CD14-positive monocyte (primary cell): Measurements from ENCODE around the gene SCG5. TPM values are rescaled to one million over a fixed set of nuclear protein-coding genes. Genes with fewer than 3 reads are reported as not detected.

Experiments
- DNase-seq, 3 donors: peaks; one replicate each; pipeline ENCODE4 v3.0.0-alpha.2; 2011 to 2022
- H2AFZ ChIP-seq: 2 replicates; pipeline ENCODE4 v1.6.0; 2012; ENCODE audit warnings: mild to moderate bottlenecking, low read depth, low read length, inconsistent platforms; ENCODE audit not compliant: insufficient read depth, poor library complexity, severe bottlenecking
- H3K27ac ChIP-seq, 2 donors: 1 replicate in 1 of 2; 2 replicates in 1 of 2; pipeline ENCODE4 v1.5.1; 2012 to 2013; ENCODE audit warnings: low read length in 2 of 2, control low read depth in 1 of 2, inconsistent platforms in 1 of 2, low read depth in 1 of 2, mild to moderate bottlenecking in 1 of 2
- H3K27me3 ChIP-seq, 2 donors: one replicate each; pipeline versions ENCODE4 v1.6.0 to v1.6.1; 2011 to 2013; ENCODE audit warnings: low read length in 2 of 2; ENCODE audit not compliant: control insufficient read depth in 2 of 2, insufficient read depth in 2 of 2
- H3K36me3 ChIP-seq, 2 donors: replicated peaks in 1 of 2; 1 replicate in 1 of 2; 2 replicates in 1 of 2; pipeline versions ENCODE4 v1.5.1 to v1.6.1; 2012 to 2013; ENCODE audit warnings: low read length in 2 of 2, control low read depth in 1 of 2, inconsistent platforms in 1 of 2, mild to moderate bottlenecking in 1 of 2; ENCODE audit not compliant: insufficient read depth in 2 of 2, control insufficient read depth in 1 of 2
- H3K4me1 ChIP-seq, 2 donors: 1 replicate in 1 of 2; 2 replicates in 1 of 2; pipeline versions ENCODE4 v1.5.1 to v1.6.1; 2012 to 2013; ENCODE audit warnings: low read length in 2 of 2, control low read depth in 1 of 2, inconsistent platforms in 1 of 2, mild to moderate bottlenecking in 1 of 2, moderate library complexity in 1 of 2; ENCODE audit not compliant: insufficient read depth in 2 of 2, control insufficient read depth in 1 of 2
- H3K4me2 ChIP-seq: replicated peaks from 2 replicates; pipeline ENCODE3; 2012; ENCODE audit warnings: low read length, moderate library complexity, mild to moderate bottlenecking; ENCODE audit not compliant: poor library complexity, severe bottlenecking; ENCODE audit errors: extremely low read depth
- H3K4me3 ChIP-seq, 3 experiments: fragments of 200-600 bp in 1 of 3; sonication (generic) in 1 of 3; replicated peaks in 1 of 3; 1 replicate in 2 of 3; 2 replicates in 1 of 3; pipeline ENCODE4 v1.5.1; 2011 to 2013; ENCODE audit warnings: low read length in 3 of 3, mild to moderate bottlenecking in 3 of 3, control low read depth in 2 of 3, low read depth in 2 of 3, inconsistent platforms in 1 of 3, moderate library complexity in 1 of 3
- H3K79me2 ChIP-seq: 2 replicates; pipeline ENCODE4 v1.6.0; 2012; ENCODE audit warnings: mild to moderate bottlenecking, control low read depth, inconsistent platforms, low read length, moderate library complexity; ENCODE audit not compliant: insufficient read depth
- H3K9ac ChIP-seq: 2 replicates; pipeline ENCODE4 v1.6.0; 2017; ENCODE audit warnings: low read length, mild to moderate bottlenecking; ENCODE audit not compliant: insufficient read depth, poor library complexity, severe bottlenecking
- H3K9me3 ChIP-seq, 2 donors: replicated peaks in 1 of 2; 1 replicate in 1 of 2; 2 replicates in 1 of 2; pipeline versions ENCODE4 v1.5.1 to v1.6.1; 2012 to 2013; ENCODE audit warnings: low read length in 2 of 2, control low read depth in 1 of 2; ENCODE audit not compliant: control insufficient read depth in 1 of 2, insufficient read depth in 1 of 2
- H4K20me1 ChIP-seq: 2 replicates; pipeline ENCODE4 v1.6.0; 2012; ENCODE audit warnings: mild to moderate bottlenecking, low read length, control low read depth, moderate library complexity; ENCODE audit not compliant: insufficient read depth
- H3K27ac Mint-ChIP-seq, 7 donors: one replicate each; pipeline ENCODE4 v1.8.0; 2020; ENCODE audit warnings: mild to moderate bottlenecking in 7 of 7, mixed read lengths in 7 of 7, moderate library complexity in 6 of 7, inconsistent platforms in 2 of 7
- H3K27me3 Mint-ChIP-seq, 3 donors: one replicate each; pipeline ENCODE4 v1.8.0; 2021 to 2022; ENCODE audit warnings: low read depth in 3 of 3, mild to moderate bottlenecking in 3 of 3, mixed read lengths in 3 of 3, moderate library complexity in 3 of 3, inconsistent platforms in 1 of 3
- H3K36me3 Mint-ChIP-seq, 2 donors: one replicate each; pipeline ENCODE4 v1.8.0; 2020; ENCODE audit warnings: mixed read lengths in 2 of 2, inconsistent platforms in 1 of 2, mild to moderate bottlenecking in 1 of 2
- H3K4me1 Mint-ChIP-seq: one replicate; pipeline ENCODE4 v1.8.0; 2020; ENCODE audit warnings: mild to moderate bottlenecking, mixed read lengths
- H3K4me3 Mint-ChIP-seq, 2 donors: one replicate each; pipeline ENCODE4 v1.8.0; 2020; ENCODE audit warnings: mild to moderate bottlenecking in 2 of 2, mixed read lengths in 2 of 2, moderate library complexity in 1 of 2
- H3K9me3 Mint-ChIP-seq, 7 donors: one replicate each; pipeline ENCODE4 v1.8.0; 2020 to 2022; ENCODE audit warnings: mixed read lengths in 7 of 7, mild to moderate bottlenecking in 6 of 7, moderate library complexity in 6 of 7, inconsistent platforms in 2 of 7
- WGBS: methylation state at CpG from one replicate; pipeline ENCODE4 v1.1.5; 2013; ENCODE audit warnings: missing lambda C conversion rate; ENCODE audit not compliant: insufficient coverage; 5-methylcytosine and 5-hydroxymethylcytosine counted together
- intact Hi-C, 2 donors: fragments of 100-400 bp; cut with micrococcal nuclease; formaldehyde crosslinking; loops; one replicate each; pipeline versions ENCODE4 v1.15.0 to v1.15.1; 2023
- polyA plus RNA-seq, 3 donors: library from polyadenylated mRNA; depleted of rRNA in 1 of 3; unstranded in 2 of 3; stranded (reverse) in 1 of 3; fragments of 300-500 nt in 2 of 3; fragments of >200 nt in 1 of 3; fragmentation: Illumina TruSeq in 2 of 3; gene quantifications; 1 replicate in 2 of 3; 2 replicates in 1 of 3; pipeline ENCODE4 v1.2.3, GENCODE V29; 2012 to 2021
- TF ChIP-seq, protein P1 (sequence below): fragments of 200-600 bp; IDR thresholded peaks from one replicate; pipeline ENCODE4 v1.8.0; 2022; ENCODE audit warnings: antibody characterized with exemption, mild to moderate bottlenecking

Gene SCG5
- polyA plus RNA-seq, 3 donors, result not detected

DNA sequence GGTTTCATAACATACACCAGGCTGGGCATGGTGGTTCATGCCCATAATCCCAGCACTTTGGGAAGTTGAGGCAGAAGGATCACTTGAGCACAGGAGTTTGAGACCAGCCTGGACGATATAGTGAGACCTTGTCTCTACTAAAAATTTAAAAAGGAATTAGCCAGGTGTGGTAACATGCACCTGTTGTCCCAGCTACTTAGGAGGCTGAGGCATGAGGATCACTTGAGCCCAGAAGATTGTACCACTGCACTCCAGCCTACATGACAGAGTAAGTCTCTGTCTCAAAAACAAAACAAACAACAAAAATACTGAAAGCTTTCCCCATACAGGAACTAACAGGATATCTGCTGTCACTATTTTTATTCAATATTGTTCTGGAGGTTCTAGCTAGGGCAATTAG is 97.2 kb downstream of the SCG5 start:
- H3K27ac Mint-ChIP-seq, result no peak overlapping the region
- TF ChIP-seq, protein P1, sequence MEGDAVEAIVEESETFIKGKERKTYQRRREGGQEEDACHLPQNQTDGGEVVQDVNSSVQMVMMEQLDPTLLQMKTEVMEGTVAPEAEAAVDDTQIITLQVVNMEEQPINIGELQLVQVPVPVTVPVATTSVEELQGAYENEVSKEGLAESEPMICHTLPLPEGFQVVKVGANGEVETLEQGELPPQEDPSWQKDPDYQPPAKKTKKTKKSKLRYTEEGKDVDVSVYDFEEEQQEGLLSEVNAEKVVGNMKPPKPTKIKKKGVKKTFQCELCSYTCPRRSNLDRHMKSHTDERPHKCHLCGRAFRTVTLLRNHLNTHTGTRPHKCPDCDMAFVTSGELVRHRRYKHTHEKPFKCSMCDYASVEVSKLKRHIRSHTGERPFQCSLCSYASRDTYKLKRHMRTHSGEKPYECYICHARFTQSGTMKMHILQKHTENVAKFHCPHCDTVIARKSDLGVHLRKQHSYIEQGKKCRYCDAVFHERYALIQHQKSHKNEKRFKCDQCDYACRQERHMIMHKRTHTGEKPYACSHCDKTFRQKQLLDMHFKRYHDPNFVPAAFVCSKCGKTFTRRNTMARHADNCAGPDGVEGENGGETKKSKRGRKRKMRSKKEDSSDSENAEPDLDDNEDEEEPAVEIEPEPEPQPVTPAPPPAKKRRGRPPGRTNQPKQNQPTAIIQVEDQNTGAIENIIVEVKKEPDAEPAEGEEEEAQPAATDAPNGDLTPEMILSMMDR, result no peak

DNA sequence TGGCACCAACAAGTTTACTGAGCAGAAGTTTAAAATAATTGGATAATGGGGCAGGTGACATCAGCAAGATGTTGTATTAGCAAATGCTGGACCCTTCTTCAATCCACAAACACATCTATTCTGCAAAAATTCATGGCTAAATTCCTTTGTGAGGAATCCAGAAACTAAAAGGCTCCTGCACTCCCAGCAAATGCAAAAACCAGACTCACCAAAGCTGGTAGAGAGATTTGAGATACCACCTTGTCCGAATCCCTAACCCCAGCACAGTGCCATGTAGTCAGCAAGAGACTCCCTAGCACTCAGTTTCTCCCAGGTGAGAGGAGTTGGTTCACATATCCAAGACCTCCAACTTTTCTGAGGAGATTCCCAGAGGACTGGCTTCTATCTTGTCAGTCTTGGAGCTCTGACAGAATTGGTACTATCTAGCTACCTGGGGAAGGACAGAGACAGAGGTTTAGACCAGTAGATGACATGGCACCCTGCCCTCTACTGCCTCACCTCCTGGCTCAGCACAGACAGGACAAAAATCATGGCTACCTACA is 98.1 kb downstream of the SCG5 start:
- H3K27ac ChIP-seq, result no peak overlapping the region
- no peaks in the 10 kb centered on the region for H3K36me3 Mint-ChIP-seq

More for the DNA sequence above, 97.2 kb downstream of the SCG5 start:
- no peaks in the 10 kb centered on the region for H3K36me3 Mint-ChIP-seq
- H4K20me1 ChIP-seq, result no peaks in the 10 kb centered on the region
- intact Hi-C loops, result no loop called here
- H3K27ac ChIP-seq, result no peak overlapping the region
- no peaks in the 10 kb centered on the region for H3K4me1 Mint-ChIP-seq
- peaks cover 12 to 14% (median 13%) of the 10 kb centered on the region in 3 donors for H3K27me3 Mint-ChIP-seq
- no CpG with 5 or more reads among the region's 1 CpG for WGBS
- no peak overlapping the region for H3K4me3 Mint-ChIP-seq
- no peaks in the 10 kb centered on the region for H3K36me3 ChIP-seq
- no peaks in the 10 kb centered on the region for H3K79me2 ChIP-seq
- no peak overlapping the region for H3K9ac ChIP-seq
- no peaks in the 10 kb centered on the region for H3K4me1 ChIP-seq
- H3K9me3 Mint-ChIP-seq, result peaks cover 6 to 19% (median 12%) of the 10 kb centered on the region in 7 donors
- H3K9me3 ChIP-seq, result peaks cover 0 to 5% of the 10 kb centered on the region in 2 donors
- no peak overlapping the region for H3K4me2 ChIP-seq
- H3K4me3 ChIP-seq, result no peak overlapping the region
- H3K27me3 ChIP-seq, result no peaks in the 10 kb centered on the region
- no peak overlapping the region for H2AFZ ChIP-seq
- DNase-seq, result no peak

More for the DNA sequence above, 98.1 kb downstream of the SCG5 start:
- no peak overlapping the region for H3K4me3 ChIP-seq
- H3K4me2 ChIP-seq, result no peak overlapping the region
- H3K9ac ChIP-seq, result no peak overlapping the region
- peaks cover 0 to 5% of the 10 kb centered on the region in 2 donors for H3K9me3 ChIP-seq
- H3K4me1 ChIP-seq, result no peaks in the 10 kb centered on the region
- no peaks in the 10 kb centered on the region for H4K20me1 ChIP-seq
- no peak overlapping the region for H3K27ac Mint-ChIP-seq
- peaks cover 6 to 19% (median 12%) of the 10 kb centered on the region in 7 donors for H3K9me3 Mint-ChIP-seq
- no CpG with 5 or more reads among the region's 1 CpG for WGBS
- no peak for DNase-seq
- intact Hi-C loops, result no loop called here
- no peaks in the 10 kb centered on the region for H3K79me2 ChIP-seq
- H3K27me3 Mint-ChIP-seq, result peaks cover 12 to 15% (median 14%) of the 10 kb centered on the region in 3 donors
- H3K4me1 Mint-ChIP-seq, result no peaks in the 10 kb centered on the region
- TF ChIP-seq, protein P1, result no peak
- H2AFZ ChIP-seq, result no peak overlapping the region
- H3K36me3 ChIP-seq, result no peaks in the 10 kb centered on the region
- H3K27me3 ChIP-seq, result no peaks in the 10 kb centered on the region
- no peak overlapping the region for H3K4me3 Mint-ChIP-seq
